SK-N-SH treated with all-trans-retinoic acid at 6 μM for 48 hours (cell line): Measurements from ENCODE around the gene HDAC10.

ENCODE experiments used
- ATAC-seq: fragments of 200-7000 bp; cut with Tn5 transposase; 3 replicates; pipeline ENCODE4 v1.9.1; 2020; ENCODE audit warnings: mild to moderate bottlenecking, moderate library complexity
- CSDC2 ChIP-seq: fragments of 250-450 bp; sonication (Bioruptor Pico); IDR thresholded peaks from 2 replicates; pipeline ENCODE4 v1.5.0; 2020; ENCODE audit warnings: mild to moderate bottlenecking, moderate library complexity
- ESRRG ChIP-seq: fragments of 250-450 bp; sonication (Bioruptor Pico); IDR thresholded peaks from 2 replicates; pipeline ENCODE4 v1.6.1; 2021; ENCODE audit warnings: mild to moderate bottlenecking
- GLIS3 ChIP-seq: fragments of 250-450 bp; sonication (Bioruptor Pico); IDR thresholded peaks from 2 replicates; pipeline ENCODE4 v1.5.0; 2020; ENCODE audit warnings: mild to moderate bottlenecking, moderate library complexity
- ISL1 ChIP-seq: fragments of 250-450 bp; sonication (Bioruptor Pico); IDR thresholded peaks from 2 replicates; pipeline ENCODE4 v2.1.2; 2022; ENCODE audit warnings: mild to moderate bottlenecking, moderate library complexity
- OSR1 ChIP-seq: fragments of 250-450 bp; sonication (Bioruptor Pico); IDR thresholded peaks from 2 replicates; pipeline ENCODE4 v1.8.0; 2022; ENCODE audit warnings: moderate library complexity, mild to moderate bottlenecking, inconsistent platforms
- PPARA ChIP-seq: fragments of 250-450 bp; sonication (Bioruptor Pico); IDR thresholded peaks from 2 replicates; pipeline ENCODE4 v1.5.0; 2020; ENCODE audit warnings: mild to moderate bottlenecking, borderline replicate concordance
- RARB ChIP-seq: fragments of 250-450 bp; sonication (Bioruptor Pico); IDR thresholded peaks from 2 replicates; pipeline ENCODE4 v1.8.0; 2021; ENCODE audit warnings: mild to moderate bottlenecking, moderate library complexity
- SNAI2 ChIP-seq: fragments of 250-450 bp; sonication (Bioruptor Pico); IDR thresholded peaks from 2 replicates; pipeline ENCODE4 v1.5.0; 2020; ENCODE audit warnings: mild to moderate bottlenecking, moderate library complexity
- TCF4 ChIP-seq: fragments of 250-450 bp; sonication (Bioruptor Pico); IDR thresholded peaks from 2 replicates; pipeline ENCODE4 v1.8.0; 2021; ENCODE audit warnings: mild to moderate bottlenecking, moderate library complexity, borderline replicate concordance
- TOX ChIP-seq: fragments of 250-450 bp; sonication (Bioruptor Pico); IDR thresholded peaks from 2 replicates; pipeline ENCODE4 v1.8.0; 2021; ENCODE audit warnings: mild to moderate bottlenecking, moderate library complexity, borderline replicate concordance
- ZC3H10 ChIP-seq: fragments of 250-450 bp; sonication (Bioruptor Pico); IDR thresholded peaks from 2 replicates; pipeline ENCODE4 v1.5.1; 2021; ENCODE audit warnings: mild to moderate bottlenecking, moderate library complexity
- ZFP3 ChIP-seq: fragments of 250-450 bp; sonication (Bioruptor Pico); IDR thresholded peaks from 2 replicates; pipeline ENCODE4 v1.5.0; 2020; ENCODE audit warnings: mild to moderate bottlenecking, moderate library complexity
- ZNF565 ChIP-seq: fragments of 450-650 bp; formaldehyde crosslinking; conservative IDR thresholded peaks from 2 replicates; pipeline ENCODE4 v1.5.0; 2020; ENCODE audit warnings: low read depth, mild to moderate bottlenecking, moderate library complexity
- ZNF70 ChIP-seq: fragments of 450-650 bp; formaldehyde crosslinking; IDR thresholded peaks from 2 replicates; pipeline ENCODE4 v1.5.0; 2020; ENCODE audit warnings: mild to moderate bottlenecking, moderate library complexity
- ZNF8 ChIP-seq: fragments of 450-650 bp; formaldehyde crosslinking; IDR thresholded peaks from 2 replicates; pipeline ENCODE4 v1.5.0; 2020; ENCODE audit warnings: mild to moderate bottlenecking, moderate library complexity
- TF ChIP-seq, protein P1 (sequence below): fragments of 250-450 bp; sonication (Bioruptor Pico); IDR thresholded peaks from 2 replicates; pipeline ENCODE4 v1.5.1; 2020; ENCODE audit warnings: low read depth, mild to moderate bottlenecking, moderate library complexity
- TF ChIP-seq, protein P2 (sequence below): fragments of 250-450 bp; sonication (Bioruptor Pico); IDR thresholded peaks from 2 replicates; pipeline ENCODE4 v1.5.1; 2021; ENCODE audit warnings: mild to moderate bottlenecking, moderate library complexity
- TF ChIP-seq, protein P3 (sequence below): fragments of 250-450 bp; sonication (Bioruptor Pico); IDR thresholded peaks from 2 replicates; pipeline ENCODE4 v1.5.0; 2020; ENCODE audit warnings: mild to moderate bottlenecking, moderate library complexity
- TF ChIP-seq, protein P4 (sequence below): fragments of 250-450 bp; sonication (Bioruptor Pico); IDR thresholded peaks from 2 replicates; pipeline ENCODE4 v1.8.0; 2021; ENCODE audit warnings: low read depth, mild to moderate bottlenecking, moderate library complexity, borderline replicate concordance

HDAC10 gene

DNA sequence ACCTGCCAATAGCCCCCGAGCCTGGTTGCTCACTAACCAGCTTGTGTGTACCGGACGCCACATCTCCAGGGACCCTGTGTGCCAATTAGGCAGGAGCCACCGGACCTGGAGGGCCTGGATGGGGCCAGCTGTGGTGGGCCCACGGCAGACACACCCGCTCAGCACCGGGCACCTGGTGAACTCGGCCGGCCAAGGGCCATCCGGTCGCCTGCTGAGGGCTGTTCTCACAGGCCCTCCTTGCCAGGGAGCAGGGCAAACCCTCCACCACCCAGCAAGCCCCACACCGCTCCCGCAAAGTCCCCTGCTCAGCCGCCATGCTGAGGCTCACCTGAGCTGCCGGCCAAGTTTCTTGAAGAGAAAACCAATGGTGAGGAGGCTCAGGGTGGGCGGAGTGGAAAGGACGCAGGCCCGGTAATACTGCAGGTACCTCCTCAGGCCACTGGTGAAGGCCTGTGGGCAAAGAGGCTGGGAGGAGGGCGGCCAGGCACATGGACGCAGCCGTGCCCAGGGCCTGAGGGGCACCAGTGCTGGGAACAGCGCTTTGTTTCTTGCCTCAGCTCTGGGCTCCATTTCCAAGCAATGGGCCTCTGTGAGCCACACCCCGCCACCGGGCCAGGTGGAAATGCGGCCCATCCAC, 23.4 kb downstream of the HDAC10 start:
- no peak for ATAC-seq
- TF ChIP-seq, protein P1, sequence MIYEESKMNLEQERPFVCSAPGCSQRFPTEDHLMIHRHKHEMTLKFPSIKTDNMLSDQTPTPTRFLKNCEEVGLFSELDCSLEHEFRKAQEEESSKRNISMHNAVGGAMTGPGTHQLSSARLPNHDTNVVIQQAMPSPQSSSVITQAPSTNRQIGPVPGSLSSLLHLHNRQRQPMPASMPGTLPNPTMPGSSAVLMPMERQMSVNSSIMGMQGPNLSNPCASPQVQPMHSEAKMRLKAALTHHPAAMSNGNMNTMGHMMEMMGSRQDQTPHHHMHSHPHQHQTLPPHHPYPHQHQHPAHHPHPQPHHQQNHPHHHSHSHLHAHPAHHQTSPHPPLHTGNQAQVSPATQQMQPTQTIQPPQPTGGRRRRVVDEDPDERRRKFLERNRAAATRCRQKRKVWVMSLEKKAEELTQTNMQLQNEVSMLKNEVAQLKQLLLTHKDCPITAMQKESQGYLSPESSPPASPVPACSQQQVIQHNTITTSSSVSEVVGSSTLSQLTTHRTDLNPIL (CRISPR knock-in tag): no peak
- TF ChIP-seq ZFP3 (no peak), ZC3H10 (CRISPR knock-in tag) (no peak), ESRRG (CRISPR knock-in tag) (no peak), ZNF8 (no peak), OSR1 (CRISPR knock-in tag) (no peak), ISL1 (CRISPR knock-in tag) (no peak), TOX (CRISPR knock-in tag) (no peak), PPARA (CRISPR knock-in tag) (no peak), RARB (CRISPR knock-in tag) (no peak)

DNA sequence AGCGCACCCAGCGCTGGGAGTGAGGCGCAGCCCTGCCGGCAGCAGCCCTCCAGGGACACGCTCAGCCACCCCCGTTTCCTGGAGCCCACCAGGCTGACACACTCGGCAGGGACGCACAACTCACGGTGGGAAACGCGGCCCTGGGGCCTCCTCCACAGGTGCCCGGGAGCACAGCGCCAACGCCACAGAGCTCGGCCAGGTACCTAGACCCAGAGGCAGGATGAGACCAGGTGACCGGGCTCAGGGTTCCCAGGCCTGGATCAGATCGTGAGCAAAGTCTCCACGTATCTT, 24.2 kb downstream of the HDAC10 start:
- TF ChIP-seq ZC3H10 (CRISPR knock-in tag): no peak
- TF ChIP-seq TCF4 (CRISPR knock-in tag): no peak
- TF ChIP-seq ESRRG (CRISPR knock-in tag): no peak
- TF ChIP-seq, protein P2, sequence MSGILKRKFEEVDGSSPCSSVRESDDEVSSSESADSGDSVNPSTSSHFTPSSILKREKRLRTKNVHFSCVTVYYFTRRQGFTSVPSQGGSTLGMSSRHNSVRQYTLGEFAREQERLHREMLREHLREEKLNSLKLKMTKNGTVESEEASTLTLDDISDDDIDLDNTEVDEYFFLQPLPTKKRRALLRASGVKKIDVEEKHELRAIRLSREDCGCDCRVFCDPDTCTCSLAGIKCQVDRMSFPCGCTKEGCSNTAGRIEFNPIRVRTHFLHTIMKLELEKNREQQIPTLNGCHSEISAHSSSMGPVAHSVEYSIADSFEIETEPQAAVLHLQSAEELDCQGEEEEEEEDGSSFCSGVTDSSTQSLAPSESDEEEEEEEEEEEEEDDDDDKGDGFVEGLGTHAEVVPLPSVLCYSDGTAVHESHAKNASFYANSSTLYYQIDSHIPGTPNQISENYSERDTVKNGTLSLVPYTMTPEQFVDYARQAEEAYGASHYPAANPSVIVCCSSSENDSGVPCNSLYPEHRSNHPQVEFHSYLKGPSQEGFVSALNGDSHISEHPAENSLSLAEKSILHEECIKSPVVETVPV: no peak
- no peak for TF ChIP-seq ZNF565
- no peak for TF ChIP-seq SNAI2 (CRISPR knock-in tag)
- TF ChIP-seq ZNF8: no peak
- ATAC-seq: no peak

DNA sequence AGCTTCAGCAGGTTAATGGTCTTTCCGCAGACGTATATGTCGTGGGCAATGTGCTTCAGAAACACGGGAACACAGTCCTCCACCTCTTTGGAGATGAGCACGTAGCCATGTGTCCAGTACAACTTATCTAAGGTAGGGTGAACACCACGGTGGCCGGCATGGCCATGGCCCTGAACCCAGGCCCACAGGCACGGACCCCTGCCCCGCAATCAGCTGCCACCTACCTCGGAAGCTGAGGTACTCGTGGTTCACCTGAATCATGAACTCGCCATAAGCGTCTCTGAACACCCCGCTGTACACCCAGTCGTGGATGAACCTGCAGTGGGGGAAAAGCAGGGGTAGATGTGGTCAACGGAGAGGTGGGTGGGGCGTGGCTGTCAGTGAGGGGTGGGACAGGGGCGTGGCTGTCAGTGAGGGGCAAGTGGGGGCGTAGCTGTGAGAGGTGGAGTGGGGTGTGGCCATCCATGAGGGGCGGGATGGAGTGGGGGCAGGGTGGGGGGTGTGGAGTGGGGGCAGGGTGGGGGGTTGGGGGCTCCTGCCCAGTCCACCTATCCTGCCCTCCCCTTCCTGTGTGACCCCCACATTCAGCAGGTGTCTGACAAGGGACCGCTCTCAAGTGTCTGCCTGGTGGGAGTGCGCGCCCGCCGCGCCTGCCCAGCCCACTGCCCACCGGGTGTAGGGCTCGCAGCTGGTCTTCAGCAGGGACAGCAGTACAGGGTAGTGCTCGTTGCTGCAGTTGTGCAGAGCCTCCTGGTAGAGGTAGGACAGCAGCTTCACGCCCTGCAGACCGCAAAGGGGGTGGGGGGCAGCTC, 24.8 kb downstream of the HDAC10 start:
- TF ChIP-seq, protein P3, sequence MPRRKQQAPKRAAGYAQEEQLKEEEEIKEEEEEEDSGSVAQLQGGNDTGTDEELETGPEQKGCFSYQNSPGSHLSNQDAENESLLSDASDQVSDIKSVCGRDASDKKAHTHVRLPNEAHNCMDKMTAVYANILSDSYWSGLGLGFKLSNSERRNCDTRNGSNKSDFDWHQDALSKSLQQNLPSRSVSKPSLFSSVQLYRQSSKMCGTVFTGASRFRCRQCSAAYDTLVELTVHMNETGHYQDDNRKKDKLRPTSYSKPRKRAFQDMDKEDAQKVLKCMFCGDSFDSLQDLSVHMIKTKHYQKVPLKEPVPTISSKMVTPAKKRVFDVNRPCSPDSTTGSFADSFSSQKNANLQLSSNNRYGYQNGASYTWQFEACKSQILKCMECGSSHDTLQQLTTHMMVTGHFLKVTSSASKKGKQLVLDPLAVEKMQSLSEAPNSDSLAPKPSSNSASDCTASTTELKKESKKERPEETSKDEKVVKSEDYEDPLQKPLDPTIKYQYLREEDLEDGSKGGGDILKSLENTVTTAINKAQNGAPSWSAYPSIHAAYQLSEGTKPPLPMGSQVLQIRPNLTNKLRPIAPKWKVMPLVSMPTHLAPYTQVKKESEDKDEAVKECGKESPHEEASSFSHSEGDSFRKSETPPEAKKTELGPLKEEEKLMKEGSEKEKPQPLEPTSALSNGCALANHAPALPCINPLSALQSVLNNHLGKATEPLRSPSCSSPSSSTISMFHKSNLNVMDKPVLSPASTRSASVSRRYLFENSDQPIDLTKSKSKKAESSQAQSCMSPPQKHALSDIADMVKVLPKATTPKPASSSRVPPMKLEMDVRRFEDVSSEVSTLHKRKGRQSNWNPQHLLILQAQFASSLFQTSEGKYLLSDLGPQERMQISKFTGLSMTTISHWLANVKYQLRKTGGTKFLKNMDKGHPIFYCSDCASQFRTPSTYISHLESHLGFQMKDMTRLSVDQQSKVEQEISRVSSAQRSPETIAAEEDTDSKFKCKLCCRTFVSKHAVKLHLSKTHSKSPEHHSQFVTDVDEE (CRISPR knock-in tag): no peak
- no peak for TF ChIP-seq GLIS3
- no peak for ATAC-seq

DNA sequence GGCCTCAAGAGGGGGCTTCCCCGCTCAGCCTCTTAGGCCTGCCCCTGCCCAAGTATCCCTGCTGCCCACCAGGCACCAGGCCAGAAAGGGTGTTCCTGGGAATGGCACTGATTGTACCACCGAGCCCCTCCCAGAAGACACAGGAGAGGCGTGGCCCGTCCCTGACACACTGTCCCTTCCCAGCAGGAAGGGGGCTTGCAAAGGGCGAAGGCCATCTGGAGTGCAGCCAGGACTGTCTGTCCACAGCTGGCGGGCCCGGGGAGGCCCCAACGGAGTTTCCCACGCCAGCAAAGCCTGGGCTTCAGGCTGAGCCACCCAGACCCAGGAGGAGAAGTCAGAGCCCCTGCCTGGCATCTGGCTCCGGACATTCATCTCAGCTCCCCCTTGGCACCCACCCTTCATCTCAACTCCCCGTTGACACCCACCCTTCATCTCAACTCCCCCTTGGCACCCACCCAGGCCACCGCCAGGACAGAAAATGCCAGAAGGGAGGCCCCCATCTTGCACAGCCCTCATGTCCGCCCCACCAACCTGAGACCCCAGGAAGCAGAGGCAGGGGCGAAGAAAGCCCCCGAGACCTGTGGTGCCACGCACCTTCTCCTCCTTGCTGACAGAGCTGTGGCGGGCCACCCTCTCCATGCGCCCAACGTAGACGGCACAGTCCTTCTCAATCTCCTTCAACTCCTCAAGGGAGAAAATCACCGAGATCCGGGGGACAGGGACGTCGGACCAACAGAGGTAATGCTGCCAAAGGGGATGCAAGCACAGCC, 25.7 kb downstream of the HDAC10 start:
- no peak for ATAC-seq
- TF ChIP-seq CSDC2 (CRISPR knock-in tag) (no peak), ZNF70 (CRISPR knock-in tag) (no peak), RARB (CRISPR knock-in tag) (no peak), GLIS3 (no peak), OSR1 (CRISPR knock-in tag) (no peak), ISL1 (CRISPR knock-in tag) (no peak), ZFP3 (no peak), ZNF8 (no peak)
- TF ChIP-seq, protein P1 (CRISPR knock-in tag): no peak
- TF ChIP-seq, protein P4, sequence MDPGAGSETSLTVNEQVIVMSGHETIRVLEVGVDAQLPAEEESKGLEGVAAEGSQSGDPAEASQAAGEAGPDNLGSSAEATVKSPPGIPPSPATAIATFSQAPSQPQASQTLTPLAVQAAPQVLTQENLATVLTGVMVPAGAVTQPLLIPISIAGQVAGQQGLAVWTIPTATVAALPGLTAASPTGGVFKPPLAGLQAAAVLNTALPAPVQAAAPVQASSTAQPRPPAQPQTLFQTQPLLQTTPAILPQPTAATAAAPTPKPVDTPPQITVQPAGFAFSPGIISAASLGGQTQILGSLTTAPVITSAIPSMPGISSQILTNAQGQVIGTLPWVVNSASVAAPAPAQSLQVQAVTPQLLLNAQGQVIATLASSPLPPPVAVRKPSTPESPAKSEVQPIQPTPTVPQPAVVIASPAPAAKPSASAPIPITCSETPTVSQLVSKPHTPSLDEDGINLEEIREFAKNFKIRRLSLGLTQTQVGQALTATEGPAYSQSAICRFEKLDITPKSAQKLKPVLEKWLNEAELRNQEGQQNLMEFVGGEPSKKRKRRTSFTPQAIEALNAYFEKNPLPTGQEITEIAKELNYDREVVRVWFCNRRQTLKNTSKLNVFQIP (CRISPR knock-in tag): no peak
- TF ChIP-seq, protein P2: no peak
